GM21576 (cell line): ENCODE data around the gene CCDC83.
"Not testable (repeated sequence)": the region's sequence is repeated elsewhere in the genome, so short reads cannot be mapped to it uniquely, and the experiment has no call there.

ENCODE experiments used
- ATAC-seq: cut with Tn5 transposase; IDR thresholded peaks from one replicate; pipeline ENCODE4 v1.9.1; 2021; ENCODE audit warnings: mild to moderate bottlenecking, moderate library complexity; ENCODE audit not compliant: unreplicated experiment

The CCDC83 gene

DNA sequence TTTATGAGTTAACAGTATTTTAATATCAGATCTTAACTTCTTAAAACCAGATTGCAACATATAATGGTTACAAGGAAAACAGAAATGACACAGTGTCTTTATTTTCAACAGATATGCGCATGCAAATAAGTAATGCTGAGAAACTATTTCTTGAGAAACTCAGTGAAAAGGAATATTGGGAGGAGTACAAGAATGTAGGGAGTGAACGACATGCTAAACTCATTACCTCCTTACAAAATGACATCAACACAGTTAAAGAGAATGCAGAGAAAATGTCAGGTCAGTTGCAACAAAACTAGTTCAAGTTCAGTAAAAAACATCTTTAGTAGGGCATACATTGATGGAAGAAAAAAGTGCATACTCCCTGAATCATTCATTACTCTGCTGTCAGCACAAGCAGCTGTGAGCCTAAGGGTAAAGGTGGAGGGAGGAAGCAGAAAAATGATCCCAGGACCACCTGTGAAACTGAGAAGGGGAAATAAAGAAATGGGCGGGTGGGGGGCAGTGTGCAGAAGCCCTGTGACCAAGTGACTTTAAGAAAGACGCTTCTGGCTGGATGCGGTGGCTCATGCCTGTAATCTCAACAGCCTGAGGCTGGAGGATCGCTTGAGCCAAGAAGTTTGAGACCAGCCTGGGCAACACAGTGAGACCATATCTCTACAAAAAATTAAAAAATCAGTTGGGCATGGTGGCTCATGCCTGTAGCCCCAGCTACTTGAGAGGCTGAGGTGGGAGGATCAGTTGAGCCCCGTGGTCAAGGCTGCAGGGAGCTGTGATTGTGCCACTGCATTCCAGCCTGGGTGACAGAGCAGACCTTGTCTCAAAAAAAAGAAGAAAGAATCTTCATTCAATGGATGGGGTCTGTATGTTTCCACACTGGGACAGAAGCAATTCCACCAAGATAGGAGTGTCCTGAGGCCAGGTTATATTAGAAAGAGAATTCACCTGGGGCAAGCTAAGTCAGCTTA lies 31.2 kb downstream of the CCDC83 start:
- no peak for ATAC-seq

DNA sequence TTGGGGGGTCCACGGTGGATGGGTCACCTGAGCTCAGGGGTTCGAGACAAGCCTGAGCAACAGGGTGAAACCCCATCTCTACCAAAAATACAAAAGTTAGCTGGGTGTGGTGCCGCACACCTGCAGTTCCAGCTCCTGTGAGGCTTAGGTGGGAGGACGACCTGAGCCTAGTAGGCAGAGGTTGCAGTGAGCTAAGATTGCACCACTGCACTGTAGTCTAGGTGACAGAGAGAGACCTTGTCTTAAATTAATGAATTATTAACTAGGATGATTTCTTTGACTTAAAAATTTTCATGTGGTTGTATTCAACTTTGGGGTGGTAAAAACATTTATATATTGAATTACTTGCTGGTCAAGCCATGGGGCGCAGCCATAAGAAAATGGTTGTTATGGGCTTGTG lies 33.9 kb downstream of the CCDC83 start:
- no peak for ATAC-seq

DNA sequence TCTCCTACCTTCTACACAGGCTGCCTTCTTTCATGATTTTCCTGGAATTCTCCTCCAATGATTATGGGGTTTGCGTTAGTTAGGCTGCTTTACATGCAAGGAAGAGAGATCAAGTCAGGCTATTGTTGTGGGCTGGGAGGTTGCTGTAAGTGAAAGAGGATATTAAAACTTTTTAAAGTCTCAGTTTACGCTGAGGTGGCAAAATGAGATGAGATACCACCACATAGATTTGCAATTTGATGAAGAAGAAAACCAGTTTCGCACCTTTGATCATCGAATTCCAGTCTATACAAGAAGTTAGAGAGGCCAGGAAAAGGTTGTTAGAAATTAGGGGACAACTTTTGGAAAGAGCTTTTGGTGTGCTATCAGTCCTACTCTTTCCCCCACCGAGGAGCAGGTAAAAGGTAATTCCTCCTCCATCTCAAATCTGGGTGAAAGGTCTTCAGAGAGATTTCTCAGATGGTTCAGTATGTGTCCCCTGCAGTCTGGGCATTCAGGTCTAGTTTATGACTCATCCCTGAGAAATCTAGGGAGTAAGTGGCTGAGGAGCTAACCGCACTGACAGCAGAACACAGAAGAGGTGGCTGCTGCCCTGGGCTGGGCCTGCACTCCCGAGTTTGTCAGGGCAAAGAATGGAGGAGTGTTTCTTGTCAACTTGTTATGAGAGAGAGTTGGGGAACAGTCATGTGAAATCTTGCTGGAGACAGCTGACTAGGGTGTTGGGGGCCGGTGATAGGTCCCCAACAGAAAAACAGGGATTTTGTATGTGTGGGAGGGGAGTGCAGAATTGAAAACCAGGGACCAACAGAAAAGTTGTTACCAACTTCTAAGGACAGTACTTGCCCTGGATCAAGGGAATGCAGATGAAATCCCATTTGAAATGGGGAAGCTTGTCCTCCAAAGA lies 34.7 kb downstream of the CCDC83 start:
- ATAC-seq: no peak

GRCh38 chr11:85893395-85893794 lies 38.2 kb downstream of the CCDC83 start:
- no peak for ATAC-seq

DNA sequence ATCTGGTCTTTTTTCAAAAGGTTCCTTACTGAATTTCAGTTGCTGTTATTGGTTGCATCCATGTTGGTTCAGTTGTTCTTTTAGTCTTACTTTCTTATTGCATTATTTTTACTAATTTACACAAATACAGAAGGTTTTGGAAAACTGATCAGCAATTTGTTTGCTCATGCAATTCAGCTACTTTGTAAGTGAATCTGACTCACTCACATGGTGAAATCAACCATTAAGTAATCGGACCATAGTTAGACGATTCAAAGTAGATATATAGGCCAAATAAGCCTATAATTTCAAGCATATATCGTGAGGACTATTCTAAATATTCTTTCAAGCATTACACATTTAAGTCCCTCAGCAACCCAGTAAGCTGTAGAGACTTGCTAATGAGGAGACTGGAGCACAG lies 41.7 kb downstream of the CCDC83 start:
- no peak for ATAC-seq

GRCh38 chr11:85898456-85898855 lies 43.3 kb downstream of the CCDC83 start:
- ATAC-seq: no peak

DNA sequence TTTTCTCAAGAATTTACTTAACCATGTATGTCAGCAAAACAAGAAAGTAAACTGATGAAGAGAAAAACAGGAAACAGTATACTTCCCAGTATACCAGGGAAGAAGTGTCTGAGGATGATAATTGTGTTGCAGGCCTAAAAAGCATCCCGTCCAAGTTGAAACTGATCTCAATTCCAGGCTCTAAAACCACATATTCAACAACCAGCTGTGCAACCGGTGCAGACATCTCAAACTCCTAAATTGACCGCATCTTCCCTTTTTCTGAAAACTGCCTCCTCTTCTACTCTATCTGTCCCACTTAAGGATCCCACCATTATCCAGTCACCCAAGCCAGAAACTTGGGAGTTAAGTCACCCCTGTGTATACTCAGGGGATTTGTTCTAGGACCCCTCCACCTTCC lies 47.2 kb downstream of the CCDC83 start:
- ATAC-seq: no peak

GRCh38 chr11:85903406-85903805 lies 48.2 kb downstream of the CCDC83 start:
- ATAC-seq: no peak

GRCh38 chr11:85903811-85904210 lies 48.6 kb downstream of the CCDC83 start:
- ATAC-seq: no peak

DNA sequence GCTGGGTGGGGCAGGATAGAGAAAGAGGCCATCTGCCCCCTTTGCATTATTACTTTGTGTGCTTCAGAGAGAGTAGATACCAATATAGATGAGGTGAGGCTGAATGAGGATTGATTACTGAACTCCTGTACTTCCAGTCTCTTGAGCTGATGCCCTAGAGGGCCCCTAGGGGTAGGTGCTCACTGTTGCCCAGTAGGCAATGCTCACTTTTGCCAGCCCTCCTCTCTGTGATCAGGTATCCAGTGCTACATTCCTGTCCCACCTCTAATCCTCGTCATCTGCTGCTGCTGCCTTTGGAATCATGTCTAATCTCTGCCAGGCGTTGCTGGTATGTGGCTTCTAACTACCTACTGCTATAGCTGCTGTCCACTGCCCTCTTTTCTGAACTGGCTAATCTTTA lies 57.2 kb downstream of the CCDC83 start:
- no peak for ATAC-seq

GRCh38 chr11:85913513-85913912 lies 58.3 kb downstream of the CCDC83 start:
- no peak for ATAC-seq

- no peak for ATAC-seq
Observed at GRCh38 chr11:85914425-85914824, 59.2 kb downstream of the CCDC83 start.

DNA sequence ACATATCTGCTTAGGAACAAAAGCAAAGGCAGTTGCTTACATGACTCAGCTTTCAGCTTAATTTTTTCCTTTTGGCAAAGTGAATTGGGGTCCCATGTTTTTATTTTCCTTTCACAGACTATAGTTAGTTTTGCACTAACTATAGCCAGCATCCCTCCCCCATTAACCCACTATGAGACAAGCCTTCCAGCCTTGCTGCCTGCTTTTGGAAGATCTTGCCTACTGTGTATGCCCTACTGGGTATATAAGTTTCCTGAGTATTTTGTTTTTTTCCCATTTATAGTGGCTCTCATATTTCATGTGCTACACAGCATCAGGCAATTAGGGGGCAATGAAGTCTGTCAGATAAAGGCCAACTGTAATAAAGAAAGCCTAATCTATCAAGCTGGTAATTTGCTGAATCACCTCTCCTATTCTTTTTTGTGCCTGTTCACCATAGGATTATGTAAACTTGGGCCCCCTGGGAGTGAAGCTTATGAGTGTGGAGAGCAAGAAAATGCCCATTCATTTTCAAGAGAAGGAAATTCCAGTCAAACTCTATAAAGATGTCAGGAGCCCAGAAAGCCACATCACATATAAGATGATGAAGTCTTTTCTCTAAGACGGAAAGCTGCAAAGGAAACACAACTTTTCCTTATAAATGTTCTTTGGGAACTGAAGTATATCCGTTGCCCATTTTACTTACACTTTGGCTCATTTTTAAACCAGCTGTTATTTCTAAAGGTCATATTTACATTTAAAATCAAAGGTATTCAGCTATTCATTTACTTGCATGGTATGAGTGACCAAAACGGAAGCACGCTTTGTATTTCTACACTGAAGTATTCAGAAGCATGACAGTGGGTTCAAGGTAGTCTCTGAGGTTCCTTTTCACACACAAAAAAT lies 64.0 kb downstream of the CCDC83 start:
- no peak for ATAC-seq

DNA sequence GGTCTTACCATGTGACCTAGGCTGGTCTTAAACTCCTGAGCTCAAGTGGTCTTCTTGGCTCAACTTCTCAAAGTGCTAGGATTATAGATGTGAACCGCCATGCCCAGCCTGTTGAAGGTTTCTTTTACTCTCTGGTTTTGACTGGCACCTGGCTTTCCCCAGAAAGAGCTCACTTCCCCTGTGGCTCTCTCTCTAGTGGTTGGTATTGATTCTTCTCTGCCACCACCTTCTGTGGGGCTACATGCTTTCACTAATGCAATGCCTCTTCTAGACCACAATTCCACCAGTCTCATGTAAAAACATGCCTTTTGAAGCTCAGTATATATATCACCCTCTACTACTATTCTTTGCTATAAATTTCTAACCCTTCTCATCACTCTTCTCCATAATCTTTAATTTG lies 67.2 kb downstream of the CCDC83 start:
- peak; percentile 78 for ATAC-seq

DNA sequence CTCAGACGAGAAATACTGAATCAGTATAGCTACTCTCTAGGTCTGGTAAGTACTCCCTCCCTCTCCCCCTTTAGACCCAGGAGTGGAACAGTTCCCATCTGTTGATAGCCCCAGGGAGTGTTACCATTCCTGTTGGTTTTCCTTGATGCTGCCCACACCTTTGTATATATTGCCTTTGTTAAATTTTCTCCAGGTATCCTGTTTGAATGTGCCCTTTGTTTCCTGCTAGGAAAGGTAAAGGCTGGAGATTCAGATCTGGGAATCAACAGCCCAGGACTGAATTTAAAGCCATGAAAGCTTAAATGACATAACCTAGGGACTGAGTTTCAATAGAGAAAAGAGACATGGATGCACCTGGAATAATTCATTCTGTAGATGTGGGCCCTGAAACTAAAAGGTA lies 68.3 kb downstream of the CCDC83 start:
- no peak for ATAC-seq

GRCh38 chr11:85926653-85927214 lies 71.6 kb downstream of the CCDC83 start:
- ATAC-seq: not testable (repeated sequence)

GRCh38 chr11:85930879-85931366 lies 75.7 kb downstream of the CCDC83 start:
- ATAC-seq: no peak

DNA sequence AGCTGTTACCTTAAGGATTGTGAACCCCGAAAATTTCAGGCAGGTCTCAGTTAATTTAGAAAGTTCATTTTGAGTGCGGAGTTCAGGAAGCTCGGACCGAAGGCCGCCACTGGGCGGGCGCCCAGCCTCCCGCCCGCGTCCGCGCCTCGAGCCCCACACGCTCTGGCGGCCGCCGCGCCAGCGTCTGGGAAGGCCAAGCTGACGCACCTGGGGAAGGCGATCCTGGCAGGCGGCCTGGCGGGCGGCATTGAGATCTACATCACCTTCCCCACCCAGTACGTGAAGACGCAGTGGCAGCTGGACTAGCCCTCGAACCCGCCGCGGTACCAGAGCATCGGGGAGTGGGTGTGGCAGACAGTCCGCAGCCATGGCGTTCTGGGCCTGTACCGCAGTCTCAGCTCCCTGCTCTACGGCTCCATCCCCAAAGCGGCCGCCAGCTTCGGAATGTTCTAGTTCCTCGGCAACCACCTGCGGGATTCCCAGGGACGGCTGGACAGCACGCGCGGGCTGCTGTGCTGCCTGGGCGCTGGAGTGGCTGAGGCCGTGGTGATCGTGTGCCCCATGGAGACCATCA lies 79.5 kb downstream of the CCDC83 start:
- ATAC-seq: no peak

DNA sequence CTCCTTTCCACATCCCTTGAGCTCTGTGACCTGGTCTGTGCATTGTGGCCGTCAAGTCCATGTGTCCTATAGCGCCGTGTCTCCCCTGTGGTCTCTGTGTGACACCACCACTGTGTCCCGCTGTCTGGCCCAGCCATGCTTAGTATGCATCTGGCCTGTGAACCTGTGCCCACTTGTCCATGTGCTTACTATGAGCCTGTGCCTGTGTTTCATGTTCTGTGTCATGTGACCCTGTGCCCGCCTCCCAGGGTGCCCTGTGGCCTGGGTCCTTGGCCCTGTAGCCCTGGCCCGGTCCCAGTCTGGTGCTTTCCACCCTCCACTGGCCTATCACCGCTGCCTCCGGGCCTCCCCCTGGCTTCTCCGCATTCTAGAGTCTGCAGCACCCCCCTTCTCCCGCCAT lies 80.6 kb downstream of the CCDC83 start:
- no peak for ATAC-seq

- no peak for ATAC-seq
Observed at GRCh38 chr11:85937835-85938234, 82.7 kb downstream of the CCDC83 start.
